ENCODE data around the gene EFNB2. TPM values are rescaled to one million over a fixed set of nuclear protein-coding genes. Genes with fewer than 3 reads are reported as not detected.

EFNB2 gene
- total RNA-seq, 2 donors from 2014 or later = 46.1 to 52.4 TPM

GRCh38 chr13:106536244-106537034 is 977 bp upstream of the EFNB2 start:
- DNase-seq (ENCODE audit: low spot score) = peak; percentile 87
- intact Hi-C loops (cut with DNase I) = loop anchor here (10.0 kb wide), 2 partner anchors 378 to 598 kb away; no protein-coding TSS in a partner anchor
- Histone ChIP-seq H3K27me3 (replicated peaks; ENCODE audit: insufficient read depth) (no peaks in the 10 kb centered on the region), H3K4me3 (peak overlapping the region; percentile 64 to 69), H3K36me3 (no peaks in the 10 kb centered on the region), H3K27ac (peak overlapping the region; percentile 43 to 57), H3K4me1 (replicated peaks) (no peaks in the 10 kb centered on the region), H3K9me3 (no peaks in the 10 kb centered on the region)
- peak; percentile 91 to 95 (median 94) for TF ChIP-seq CTCF (IDR thresholded peaks at IDR 0.05)
- peak; percentile 51 for TF ChIP-seq POLR2AphosphoS5 (IDR thresholded peaks at IDR 0.05)
- no peak for TF ChIP-seq POLR2A (IDR thresholded peaks at IDR 0.05)
- 6% methylated on average over 50 of the region's 50 CpGs for whole genome bisulfite sequencing

GRCh38 chr13:106534639-106535551 is 567 bp downstream of the EFNB2 start:
- DNase-seq (ENCODE audit: low spot score) = no peak
- under 1% methylated on average over 57 of the region's 121 CpGs for WGBS

GRCh38 chr13:106533943-106534638 is 1.4 kb downstream of the EFNB2 start:
- intact Hi-C loops (cut with DNase I) = loop anchor here (2.0 to 10.0 kb wide), 3 partner anchors 381 to 1961 kb away; no protein-coding TSS in a partner anchor
- peak overlapping the region; percentile 80 to 81 for H3K27ac ChIP-seq
- WGBS = 2% methylated on average over 46 of the region's 66 CpGs
- no peaks in the 10 kb centered on the region for H3K9me3 ChIP-seq
- H3K4me3 ChIP-seq = peak overlapping the region; percentile 64 to 69
- no peaks in the 10 kb centered on the region for H3K27me3 ChIP-seq (replicated peaks; ENCODE audit: insufficient read depth)
- TF ChIP-seq CTCF (IDR thresholded peaks at IDR 0.05) (peak in 2 of 4 experiments; percentile 8 to 21), POLR2A (IDR thresholded peaks at IDR 0.05) (no peak), POLR2AphosphoS5 (IDR thresholded peaks at IDR 0.05) (no peak)
- no peaks in the 10 kb centered on the region for H3K36me3 ChIP-seq
- peak; percentile 50 for DNase-seq (ENCODE audit: low spot score)
- H3K4me1 ChIP-seq (replicated peaks) = no peaks in the 10 kb centered on the region

More at GRCh38 chr13:106534639-106535551, 567 bp downstream of the EFNB2 start:
- Histone ChIP-seq H3K9me3 (no peaks in the 10 kb centered on the region), H3K4me1 (replicated peaks) (no peaks in the 10 kb centered on the region), H3K4me3 (peak overlapping the region; percentile 64 to 69), H3K27ac (peak overlapping the region; percentile 80 to 81), H3K27me3 (replicated peaks; ENCODE audit: insufficient read depth) (no peaks in the 10 kb centered on the region), H3K36me3 (no peaks in the 10 kb centered on the region)
- TF ChIP-seq POLR2A (IDR thresholded peaks at IDR 0.05) (no peak), POLR2AphosphoS5 (IDR thresholded peaks at IDR 0.05) (no peak), CTCF (IDR thresholded peaks at IDR 0.05) (no peak)
- intact Hi-C loops (cut with DNase I) = loop anchor here (10.0 kb wide), 2 partner anchors 380 to 600 kb away; no protein-coding TSS in a partner anchor

GRCh38 chr13:106533101-106533942 is 2.1 kb downstream of the EFNB2 start:
- Histone ChIP-seq H3K4me1 (replicated peaks) (no peaks in the 10 kb centered on the region), H3K36me3 (no peaks in the 10 kb centered on the region), H3K9me3 (no peaks in the 10 kb centered on the region), H3K27me3 (replicated peaks; ENCODE audit: insufficient read depth) (no peaks in the 10 kb centered on the region), H3K27ac (peak overlapping the region; percentile 80 to 81), H3K4me3 (peak overlapping the region; percentile 64 to 69)
- no peak for TF ChIP-seq POLR2A (IDR thresholded peaks at IDR 0.05)
- peak; percentile 12 for TF ChIP-seq POLR2AphosphoS5 (IDR thresholded peaks at IDR 0.05)
- TF ChIP-seq CTCF (IDR thresholded peaks at IDR 0.05) = peak; percentile 39 to 71 (median 53)
- DNase-seq (ENCODE audit: low spot score) = peak; percentile 78
- intact Hi-C loops (cut with DNase I) = loop anchor here (2.0 to 10.0 kb wide), 3 partner anchors 381 to 1961 kb away; no protein-coding TSS in a partner anchor
- WGBS = 4% methylated on average over 44 of the region's 44 CpGs
